ENCODE measurements around the gene MFSD6. TPM values are rescaled to one million over a fixed set of nuclear protein-coding genes. Genes with fewer than 3 reads are reported as not detected.

The MFSD6 gene
- total RNA-seq, 2 donors from 2014 or later: 1.2 to 3.2 TPM

DNA sequence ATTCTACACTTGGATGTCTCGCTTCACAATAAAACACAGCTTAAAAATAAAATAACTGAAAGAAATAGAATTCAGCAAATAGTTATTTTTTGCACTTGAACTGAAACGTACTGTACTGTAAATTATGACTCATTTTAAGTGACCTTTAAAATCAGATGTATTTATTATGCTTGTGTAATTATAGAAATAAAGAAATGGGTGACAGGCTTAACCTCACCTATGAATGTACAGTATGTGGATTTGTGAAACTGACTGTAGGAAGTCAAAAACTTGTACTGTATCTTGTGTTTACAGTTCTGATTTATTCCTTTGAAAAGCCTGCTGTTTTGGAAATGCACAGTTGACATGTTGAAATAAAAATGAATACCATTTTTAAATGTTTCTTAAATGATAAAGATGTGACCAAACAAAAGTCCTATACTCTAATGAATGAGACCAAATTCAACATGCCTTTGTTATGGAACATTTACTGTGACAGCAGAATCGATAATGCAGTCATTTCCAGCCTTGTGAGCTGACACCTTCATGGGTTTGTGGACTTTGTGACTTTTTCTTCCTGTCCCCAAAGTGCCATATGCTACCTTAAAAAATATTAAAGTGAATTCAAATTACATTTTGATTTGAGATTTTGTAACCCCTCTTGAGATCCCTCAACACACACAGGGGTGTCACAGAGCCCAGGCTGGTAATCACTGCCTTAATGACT, 93.7 kb downstream of the MFSD6 start:
- TF ChIP-seq, protein P1, sequence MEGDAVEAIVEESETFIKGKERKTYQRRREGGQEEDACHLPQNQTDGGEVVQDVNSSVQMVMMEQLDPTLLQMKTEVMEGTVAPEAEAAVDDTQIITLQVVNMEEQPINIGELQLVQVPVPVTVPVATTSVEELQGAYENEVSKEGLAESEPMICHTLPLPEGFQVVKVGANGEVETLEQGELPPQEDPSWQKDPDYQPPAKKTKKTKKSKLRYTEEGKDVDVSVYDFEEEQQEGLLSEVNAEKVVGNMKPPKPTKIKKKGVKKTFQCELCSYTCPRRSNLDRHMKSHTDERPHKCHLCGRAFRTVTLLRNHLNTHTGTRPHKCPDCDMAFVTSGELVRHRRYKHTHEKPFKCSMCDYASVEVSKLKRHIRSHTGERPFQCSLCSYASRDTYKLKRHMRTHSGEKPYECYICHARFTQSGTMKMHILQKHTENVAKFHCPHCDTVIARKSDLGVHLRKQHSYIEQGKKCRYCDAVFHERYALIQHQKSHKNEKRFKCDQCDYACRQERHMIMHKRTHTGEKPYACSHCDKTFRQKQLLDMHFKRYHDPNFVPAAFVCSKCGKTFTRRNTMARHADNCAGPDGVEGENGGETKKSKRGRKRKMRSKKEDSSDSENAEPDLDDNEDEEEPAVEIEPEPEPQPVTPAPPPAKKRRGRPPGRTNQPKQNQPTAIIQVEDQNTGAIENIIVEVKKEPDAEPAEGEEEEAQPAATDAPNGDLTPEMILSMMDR (conservative IDR thresholded peaks at IDR 0.05): no peak
- Mint-ChIP-seq H3K27ac (no peak overlapping the region), H3K4me3 (no peak overlapping the region), H3K27me3 (ENCODE audit: insufficient read depth) (no peaks in the 10 kb centered on the region), H3K4me1 (peaks cover 26% of the 10 kb centered on the region), H3K36me3 (ENCODE audit: low read depth) (no peaks in the 10 kb centered on the region), H3K9me3 (no peaks in the 10 kb centered on the region)
- H3K9me3 ChIP-seq (ENCODE audit: control insufficient read depth, low read length): no peaks in the 10 kb centered on the region
- H3K27ac ChIP-seq (ENCODE audit: low read depth, low read length): no peak overlapping the region
- H3K36me3 ChIP-seq (ENCODE audit: control insufficient read depth, insufficient read depth, low read length): no peaks in the 10 kb centered on the region
- no peak overlapping the region for H3K4me3 ChIP-seq (ENCODE audit: low read length)
- DNase-seq: no peak
- H3K4me1 ChIP-seq (ENCODE audit: control insufficient read depth, insufficient read depth, low read length): no peaks in the 10 kb centered on the region
- no peaks in the 10 kb centered on the region for H3K27me3 ChIP-seq (ENCODE audit: control insufficient read depth, insufficient read depth, low read length, poor library complexity, severe bottlenecking)
- 80 to 91% methylated on average over 1 to 3 of the region's 3 CpGs for WGBS, 2 experiments (ENCODE audit: insufficient coverage in 1 of 2, insufficient read length in 1 of 2)
- H3K9ac ChIP-seq (ENCODE audit: extremely low read depth, low read length, poor library complexity, severe bottlenecking): no peak overlapping the region

DNA sequence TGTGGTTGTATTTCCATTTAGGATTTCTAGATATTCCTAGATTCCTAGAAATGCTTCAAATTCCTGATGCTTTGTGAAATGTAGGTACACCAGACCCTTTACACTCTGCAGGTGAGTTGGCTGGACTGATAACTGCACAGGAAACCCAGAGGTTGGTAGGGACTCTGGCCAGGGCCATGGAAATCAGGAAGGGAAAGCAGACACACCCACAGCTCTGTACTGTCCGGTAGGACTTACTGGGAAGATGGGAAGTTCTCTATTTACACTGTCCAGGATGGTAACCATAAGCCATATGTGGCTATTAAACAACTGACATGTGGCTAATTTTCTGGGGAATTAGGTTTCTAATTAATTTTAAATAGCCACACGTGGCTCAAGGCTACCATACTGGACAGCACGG, 94.9 kb downstream of the MFSD6 start:
- peaks cover 26% of the 10 kb centered on the region for H3K4me1 Mint-ChIP-seq
- Histone ChIP-seq H3K36me3 (ENCODE audit: control insufficient read depth, insufficient read depth, low read length) (no peaks in the 10 kb centered on the region), H3K4me3 (ENCODE audit: low read length) (no peak overlapping the region), H3K4me1 (ENCODE audit: control insufficient read depth, insufficient read depth, low read length) (no peaks in the 10 kb centered on the region), H3K9me3 (ENCODE audit: control insufficient read depth, low read length) (no peaks in the 10 kb centered on the region), H3K9ac (ENCODE audit: extremely low read depth, low read length, poor library complexity, severe bottlenecking) (no peak overlapping the region), H3K27ac (ENCODE audit: low read depth, low read length) (no peak overlapping the region), H3K27me3 (ENCODE audit: control insufficient read depth, insufficient read depth, low read length, poor library complexity, severe bottlenecking) (no peaks in the 10 kb centered on the region)
- H3K9me3 Mint-ChIP-seq: no peaks in the 10 kb centered on the region
- no peaks in the 10 kb centered on the region for H3K36me3 Mint-ChIP-seq (ENCODE audit: low read depth)
- WGBS, 2 experiments (ENCODE audit: insufficient coverage in 1 of 2, insufficient read length in 1 of 2): 90 to 94% methylated on average over 3 of the region's 3 CpGs
- H3K27me3 Mint-ChIP-seq (ENCODE audit: insufficient read depth): no peaks in the 10 kb centered on the region
- H3K4me3 Mint-ChIP-seq: no peak overlapping the region
- no peak for DNase-seq
- TF ChIP-seq, protein P1 (conservative IDR thresholded peaks at IDR 0.05): no peak
- no peak overlapping the region for H3K27ac Mint-ChIP-seq

GRCh38 chr2:190504912-190505311, 96.8 kb downstream of the MFSD6 start:
- no peaks in the 10 kb centered on the region for H3K9me3 ChIP-seq (ENCODE audit: control insufficient read depth, low read length)
- no peaks in the 10 kb centered on the region for H3K36me3 ChIP-seq (ENCODE audit: control insufficient read depth, insufficient read depth, low read length)
- Mint-ChIP-seq H3K27me3 (ENCODE audit: insufficient read depth) (no peaks in the 10 kb centered on the region), H3K4me3 (no peak overlapping the region), H3K4me1 (peaks cover 20% of the 10 kb centered on the region), H3K27ac (no peak overlapping the region), H3K9me3 (no peaks in the 10 kb centered on the region), H3K36me3 (ENCODE audit: low read depth) (peaks cover under 1% of the 10 kb centered on the region)
- DNase-seq: no peak
- 95 to 100% methylated on average over 2 to 3 of the region's 3 CpGs for WGBS, 2 experiments (ENCODE audit: insufficient coverage in 1 of 2, insufficient read length in 1 of 2)
- TF ChIP-seq, protein P1 (conservative IDR thresholded peaks at IDR 0.05): no peak
- no peak overlapping the region for H3K9ac ChIP-seq (ENCODE audit: extremely low read depth, low read length, poor library complexity, severe bottlenecking)
- no peak overlapping the region for H3K27ac ChIP-seq (ENCODE audit: low read depth, low read length)
- H3K27me3 ChIP-seq (ENCODE audit: control insufficient read depth, insufficient read depth, low read length, poor library complexity, severe bottlenecking): no peaks in the 10 kb centered on the region
- H3K4me3 ChIP-seq (ENCODE audit: low read length): no peak overlapping the region
- no peaks in the 10 kb centered on the region for H3K4me1 ChIP-seq (ENCODE audit: control insufficient read depth, insufficient read depth, low read length)
